Stimulated activated CD8-positive, alpha-beta memory T cell treated with anti-CD3 and anti-CD28 coated beads, Interleukin-7, amount 100 ng/mL, for 1 hour (primary cell): ENCODE measurements around the gene UBE2N.
"Not testable (repeated sequence)": the region's sequence is repeated elsewhere in the genome, so short reads cannot be mapped to it uniquely, and the experiment has no call there.

Experiments used
- DNase-seq, 2 donors: peaks; one replicate each; pipeline ENCODE4 v3.0.0-alpha.2; 2020; ENCODE audit warnings: low read depth in 2 of 2

UBE2N gene

GRCh38 chr12:93412396-93412795 lies 29.4 kb downstream of the UBE2N start:
- not testable (repeated sequence) for DNase-seq

- not testable (repeated sequence) for DNase-seq
Measured at GRCh38 chr12:93411060-93411459, 30.7 kb downstream of the UBE2N start.

GRCh38 chr12:93409343-93410187 lies 32.2 kb downstream of the UBE2N start:
- DNase-seq, result not testable (repeated sequence)

- DNase-seq, result no peak
Measured at GRCh38 chr12:93408813-93409212, 32.9 kb downstream of the UBE2N start.

- DNase-seq, result no peak
Measured at GRCh38 chr12:93407963-93408283, 33.8 kb downstream of the UBE2N start.

GRCh38 chr12:93407054-93407962 lies 34.4 kb downstream of the UBE2N start:
- no peak for DNase-seq

- no peak for DNase-seq
Measured at GRCh38 chr12:93404961-93405849, 36.5 kb downstream of the UBE2N start.

GRCh38 chr12:93403988-93404803 lies 37.6 kb downstream of the UBE2N start:
- no peak for DNase-seq

- no peak for DNase-seq
Measured at GRCh38 chr12:93402333-93403311, 39.1 kb downstream of the UBE2N start.

GRCh38 chr12:93399183-93399863 lies 42.4 kb downstream of the UBE2N start:
- not testable (repeated sequence) for DNase-seq

GRCh38 chr12:93397412-93397811 lies 44.3 kb downstream of the UBE2N start:
- DNase-seq, result no peak

GRCh38 chr12:93393425-93393824 lies 48.3 kb downstream of the UBE2N start:
- DNase-seq, result no peak

- no peak for DNase-seq
Measured at GRCh38 chr12:93390549-93391297, 51.0 kb downstream of the UBE2N start.

GRCh38 chr12:93390031-93390430 lies 51.7 kb downstream of the UBE2N start:
- DNase-seq, result no peak

GRCh38 chr12:93387780-93388179 lies 54.0 kb downstream of the UBE2N start:
- DNase-seq, result no peak

GRCh38 chr12:93381976-93382437 lies 59.7 kb downstream of the UBE2N start:
- DNase-seq, result not testable (repeated sequence)

GRCh38 chr12:93381161-93381975 lies 60.4 kb downstream of the UBE2N start:
- DNase-seq, result no peak
